CD4-positive, alpha-beta T cell (primary cell): ENCODE data around the gene CDKAL1. TPM values are rescaled to one million over a fixed set of nuclear protein-coding genes. Genes with fewer than 3 reads are reported as not detected.

Experiments used
- ATAC-seq: fragments of 200-7000 bp; cut with Tn5 transposase; one replicate; pipeline ENCODE4 v1.10.0; 2022; ENCODE audit warnings: mild to moderate bottlenecking; ENCODE audit not compliant: poor library complexity
- CTCF ChIA-PET: fragments of 350-600 bp; sonication (Branson Sonifier 250); formaldehyde crosslinking; loops from one replicate; lab custom pipeline; 2021; ENCODE audit warnings: antibody characterized with exemption, inconsistent platforms; lab: Charles Lee
- POLR2A ChIA-PET: fragments of 350-600 bp; sonication (Branson Sonifier 250); formaldehyde crosslinking; loops from one replicate; lab custom pipeline; 2021; ENCODE audit warnings: antibody characterized with exemption, inconsistent platforms; lab: Charles Lee
- DNase-seq, 14 experiments: peaks; one replicate each; pipeline ENCODE4 v3.0.0-alpha.2; 2013 to 2020; ENCODE audit warnings: mixed read lengths in 2 of 14
- H3K27ac ChIP-seq, 2 donors: one replicate each; pipeline versions ENCODE4 v1.5.1 to v1.7.0; 2013; ENCODE audit warnings: low read length in 2 of 2, low read depth in 1 of 2, mild to moderate bottlenecking in 1 of 2
- H3K27me3 ChIP-seq, 2 experiments: 1 replicate in 1 of 2; 2 replicates in 1 of 2; pipeline versions ENCODE4 v1.6.1 to v1.7.0; 2013; ENCODE audit warnings: low read length in 2 of 2, control low read depth in 1 of 2, mild to moderate bottlenecking in 1 of 2, moderate library complexity in 1 of 2; ENCODE audit not compliant: insufficient read depth in 2 of 2, control insufficient read depth in 1 of 2
- H3K36me3 ChIP-seq: one replicate; pipeline ENCODE4 v1.6.1; 2013; ENCODE audit warnings: low read length, control low read depth; ENCODE audit not compliant: insufficient read depth
- H3K4me1 ChIP-seq: one replicate; pipeline ENCODE4 v1.6.1; 2013; ENCODE audit warnings: low read length, control low read depth; ENCODE audit not compliant: insufficient read depth
- H3K4me3 ChIP-seq: one replicate; pipeline ENCODE4 v1.5.1; 2013; ENCODE audit warnings: mild to moderate bottlenecking, low read length, moderate library complexity
- H3K9me3 ChIP-seq, 2 experiments: 1 replicate in 1 of 2; 2 replicates in 1 of 2; pipeline versions ENCODE4 v1.6.1 to v1.7.0; 2013; ENCODE audit warnings: low read length in 2 of 2, mild to moderate bottlenecking in 2 of 2, control low read depth in 1 of 2, moderate library complexity in 1 of 2; ENCODE audit not compliant: control insufficient read depth in 1 of 2, insufficient read depth in 1 of 2
- H3K27ac Mint-ChIP-seq: one replicate; pipeline ENCODE4 v1.8.0; 2020; ENCODE audit warnings: mixed read lengths
- H3K27me3 Mint-ChIP-seq: one replicate; pipeline ENCODE4 v1.8.0; 2021; ENCODE audit warnings: mixed read lengths
- H3K36me3 Mint-ChIP-seq: one replicate; pipeline ENCODE4 v1.8.0; 2021; ENCODE audit warnings: low read depth, mixed read lengths
- H3K4me1 Mint-ChIP-seq: one replicate; pipeline ENCODE4 v1.8.0; 2021; ENCODE audit warnings: low read depth, mixed read lengths
- H3K4me3 Mint-ChIP-seq: one replicate; pipeline ENCODE4 v1.8.0; 2020; ENCODE audit warnings: mild to moderate bottlenecking, mixed read lengths
- H3K9me3 Mint-ChIP-seq: one replicate; pipeline ENCODE4 v1.8.0; 2020; ENCODE audit warnings: mixed read lengths
- CTCF ChIP-seq: fragments of 200-600 bp; IDR thresholded peaks from one replicate; pipeline ENCODE4 v1.8.0; 2022; ENCODE audit warnings: antibody characterized with exemption, mild to moderate bottlenecking
- intact Hi-C, 2 experiments: fragments of 100-400 bp; cut with DNase I in 1 of 2; cut with micrococcal nuclease in 1 of 2; formaldehyde crosslinking; loops; one replicate each; pipeline versions ENCODE4 v1.15.1 to v1.9.0; 2023 to 2025; cut with DNase I, micrococcal nuclease
- total RNA-seq, 174 experiments: library from RNA in 2 of 174; stranded (reverse) in 2 of 174; gene quantifications; one replicate each; pipeline ENCODE4 v1.2.3 and lab custom pipeline; 2021 to 2026

Gene CDKAL1
- total RNA-seq, 2 experiments from 2014 or later = 21.3 to 23.9 TPM

- Mint-ChIP-seq H3K27ac (no peak overlapping the region), H3K36me3 (peaks cover 90% of the 10 kb centered on the region)
Measured at GRCh38 chr6:21230536-21230935, 696.3 kb downstream of the CDKAL1 start.

DNA sequence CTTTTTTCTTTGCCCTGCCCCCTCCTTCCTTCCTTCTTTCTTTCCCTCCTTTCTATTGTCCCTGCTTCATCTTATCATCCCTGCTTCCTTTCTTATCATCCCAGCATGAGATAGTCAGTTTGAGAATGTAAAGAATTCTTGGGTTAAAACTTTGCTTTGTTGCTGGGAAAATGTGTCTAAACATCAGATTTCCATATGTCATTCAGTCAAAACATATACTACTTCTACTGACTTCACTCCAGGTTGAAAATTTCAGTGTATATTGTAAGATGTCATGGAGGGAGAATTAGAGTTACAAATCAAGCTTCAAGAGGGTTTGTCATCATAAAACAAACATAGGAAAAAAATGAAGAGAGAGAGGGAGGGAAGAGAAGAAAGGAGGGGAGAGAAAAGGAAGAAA lies 700.9 kb downstream of the CDKAL1 start:
- no peak overlapping the region for H3K4me3 ChIP-seq
- POLR2A ChIA-PET = no interaction called here

More at GRCh38 chr6:21230536-21230935, 696.3 kb downstream of the CDKAL1 start:
- H3K9me3 ChIP-seq = peaks cover 0 to 10% of the 10 kb centered on the region in 2 experiments
- no peak for ATAC-seq
- H3K27me3 ChIP-seq = no peaks in the 10 kb centered on the region
- ChIA-PET CTCF (no interaction called here), POLR2A (no interaction called here)
- DNase-seq = no peak
- H3K4me1 Mint-ChIP-seq = no peaks in the 10 kb centered on the region
- peaks cover 10% of the 10 kb centered on the region for H3K36me3 ChIP-seq
- H3K27ac ChIP-seq = no peak overlapping the region
- no peak overlapping the region for H3K4me3 Mint-ChIP-seq
- no peaks in the 10 kb centered on the region for H3K27me3 Mint-ChIP-seq
- no peak overlapping the region for H3K4me3 ChIP-seq
- H3K4me1 ChIP-seq = no peaks in the 10 kb centered on the region
- no peak for TF ChIP-seq CTCF
- H3K9me3 Mint-ChIP-seq = no peaks in the 10 kb centered on the region
- intact Hi-C loops = no loop called here

GRCh38 chr6:21238208-21238607 lies 704.0 kb downstream of the CDKAL1 start:
- peaks cover 4 to 6% of the 10 kb centered on the region in 2 experiments for H3K9me3 ChIP-seq
- H3K4me3 ChIP-seq = no peak overlapping the region
- Mint-ChIP-seq H3K9me3 (peaks cover 12% of the 10 kb centered on the region), H3K4me3 (no peak overlapping the region), H3K27me3 (no peaks in the 10 kb centered on the region), H3K27ac (no peak overlapping the region), H3K36me3 (peaks cover 35% of the 10 kb centered on the region), H3K4me1 (no peaks in the 10 kb centered on the region)
- no peaks in the 10 kb centered on the region for H3K4me1 ChIP-seq
- ATAC-seq (no peak), DNase-seq (no peak)
- intact Hi-C loops = no loop called here
- H3K27me3 ChIP-seq = no peaks in the 10 kb centered on the region
- POLR2A ChIA-PET = no interaction called here
- TF ChIP-seq CTCF = no peak
- CTCF ChIA-PET = no interaction called here
- H3K36me3 ChIP-seq = peaks cover 2% of the 10 kb centered on the region
- no peak overlapping the region for H3K27ac ChIP-seq

More for the DNA sequence above, 700.9 kb downstream of the CDKAL1 start:
- CTCF ChIA-PET = no interaction called here
- no peak overlapping the region for H3K27ac ChIP-seq
- ATAC-seq (no peak), DNase-seq (no peak)
- Mint-ChIP-seq H3K4me3 (no peak overlapping the region), H3K27ac (no peak overlapping the region), H3K4me1 (no peaks in the 10 kb centered on the region), H3K36me3 (peaks cover 66% of the 10 kb centered on the region), H3K27me3 (no peaks in the 10 kb centered on the region), H3K9me3 (peaks cover 9% of the 10 kb centered on the region)
- peaks cover 0 to 10% of the 10 kb centered on the region in 2 experiments for H3K9me3 ChIP-seq
- intact Hi-C loops = no loop called here
- H3K36me3 ChIP-seq = peaks cover 10% of the 10 kb centered on the region
- no peaks in the 10 kb centered on the region for H3K4me1 ChIP-seq
- no peak for TF ChIP-seq CTCF
- no peaks in the 10 kb centered on the region for H3K27me3 ChIP-seq
